GM12875 (cell line): ENCODE results near the gene UPB1.
"Not testable (repeated sequence)": the region's sequence is repeated elsewhere in the genome, so short reads cannot be mapped to it uniquely, and the experiment has no call there.

Source experiments
- H3K4me3 ChIP-seq: one replicate; pipeline ENCODE4 v1.5.1; 2011; ENCODE audit warnings: low read depth, low read length, control low read depth
- TF ChIP-seq, protein P1 (sequence below): IDR thresholded peaks from 2 replicates; pipeline ENCODE4 v1.5.1; 2011; ENCODE audit warnings: low read depth, mild to moderate bottlenecking, control low read depth, inconsistent platforms, low read length, moderate library complexity, borderline replicate concordance; ENCODE audit not compliant: insufficient read depth

Gene UPB1

DNA sequence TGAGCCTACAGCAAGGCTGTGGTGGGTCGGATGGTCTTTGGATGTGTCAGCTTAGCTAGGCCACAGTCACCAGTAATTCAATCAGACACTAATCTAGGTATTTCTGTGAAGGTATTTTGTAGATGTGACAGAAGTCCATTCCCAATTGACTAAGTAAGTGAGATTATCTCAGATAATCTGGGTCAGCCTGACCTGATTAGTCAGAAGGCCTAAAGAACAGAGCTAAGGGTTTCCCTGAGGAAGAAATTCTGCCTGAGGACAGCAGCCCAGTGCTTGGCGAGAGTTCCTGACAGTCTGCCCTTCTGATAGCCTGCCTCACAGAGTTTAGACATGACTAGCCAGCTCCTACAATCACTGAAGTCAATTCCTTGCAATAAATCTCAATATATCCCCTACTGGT lies 31.1 kb downstream of the UPB1 start:
- TF ChIP-seq, protein P1, sequence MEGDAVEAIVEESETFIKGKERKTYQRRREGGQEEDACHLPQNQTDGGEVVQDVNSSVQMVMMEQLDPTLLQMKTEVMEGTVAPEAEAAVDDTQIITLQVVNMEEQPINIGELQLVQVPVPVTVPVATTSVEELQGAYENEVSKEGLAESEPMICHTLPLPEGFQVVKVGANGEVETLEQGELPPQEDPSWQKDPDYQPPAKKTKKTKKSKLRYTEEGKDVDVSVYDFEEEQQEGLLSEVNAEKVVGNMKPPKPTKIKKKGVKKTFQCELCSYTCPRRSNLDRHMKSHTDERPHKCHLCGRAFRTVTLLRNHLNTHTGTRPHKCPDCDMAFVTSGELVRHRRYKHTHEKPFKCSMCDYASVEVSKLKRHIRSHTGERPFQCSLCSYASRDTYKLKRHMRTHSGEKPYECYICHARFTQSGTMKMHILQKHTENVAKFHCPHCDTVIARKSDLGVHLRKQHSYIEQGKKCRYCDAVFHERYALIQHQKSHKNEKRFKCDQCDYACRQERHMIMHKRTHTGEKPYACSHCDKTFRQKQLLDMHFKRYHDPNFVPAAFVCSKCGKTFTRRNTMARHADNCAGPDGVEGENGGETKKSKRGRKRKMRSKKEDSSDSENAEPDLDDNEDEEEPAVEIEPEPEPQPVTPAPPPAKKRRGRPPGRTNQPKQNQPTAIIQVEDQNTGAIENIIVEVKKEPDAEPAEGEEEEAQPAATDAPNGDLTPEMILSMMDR = no peak

DNA sequence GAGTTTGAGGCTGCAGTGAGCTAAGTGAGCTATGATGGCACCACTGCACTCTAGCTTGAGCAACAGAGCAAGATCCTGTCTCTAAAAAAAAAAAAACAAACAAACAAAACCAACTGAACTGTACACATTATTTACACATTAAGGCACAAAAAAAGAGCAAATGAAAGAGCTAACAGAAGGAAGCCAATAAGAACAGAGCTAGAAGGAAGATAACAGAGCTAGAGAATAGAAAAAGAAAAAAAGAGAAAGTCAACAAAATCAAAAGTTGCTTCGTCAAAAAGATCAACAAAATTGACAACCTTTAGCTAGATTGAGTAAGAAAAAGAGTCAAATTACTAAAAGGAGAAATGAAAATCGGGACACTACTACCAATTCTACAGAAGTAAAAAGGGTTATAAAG lies 34.8 kb downstream of the UPB1 start:
- H3K4me3 ChIP-seq = no peak overlapping the region
- TF ChIP-seq, protein P1 = no peak

More for the DNA sequence above, 31.1 kb downstream of the UPB1 start:
- no peak overlapping the region for H3K4me3 ChIP-seq

DNA sequence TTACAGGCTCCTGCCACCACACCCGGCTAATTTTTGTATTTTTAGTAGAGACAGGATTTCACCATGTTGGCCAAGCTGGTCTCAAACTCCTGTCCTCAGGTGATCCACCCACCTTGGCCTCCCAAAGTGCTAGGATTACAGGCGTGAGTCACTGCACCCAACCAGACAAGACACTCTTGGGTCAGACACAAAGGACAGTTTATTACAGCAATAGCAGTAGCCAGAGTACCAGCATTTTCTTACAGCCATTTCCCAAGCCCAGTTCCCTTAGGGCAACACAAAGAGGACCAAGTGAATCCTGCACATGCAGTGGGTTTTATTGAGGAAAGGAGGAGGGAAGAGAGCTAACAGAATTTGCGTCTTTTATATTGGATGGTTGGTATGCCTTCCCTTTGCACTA lies 35.8 kb downstream of the UPB1 start:
- not testable (repeated sequence) for H3K4me3 ChIP-seq

DNA sequence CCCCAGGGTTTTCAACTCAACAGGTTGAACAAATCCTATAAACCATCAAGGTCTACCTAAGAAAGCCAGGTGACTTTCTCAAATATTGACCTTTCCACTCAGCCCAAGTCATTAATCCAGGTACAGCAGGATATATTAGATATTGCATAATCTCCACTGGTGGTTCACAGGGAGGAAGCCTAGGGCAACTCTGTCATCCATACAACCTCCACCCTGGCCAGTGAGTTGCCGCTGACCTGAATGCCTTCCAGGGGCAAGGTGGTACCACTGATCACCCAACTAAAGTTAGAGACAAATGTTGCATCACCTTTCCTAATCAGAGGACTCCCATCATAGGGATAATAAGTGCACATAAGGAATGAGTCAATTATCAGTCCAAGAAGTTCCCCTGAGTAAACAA lies 36.9 kb downstream of the UPB1 start:
- H3K4me3 ChIP-seq = no peak overlapping the region
- TF ChIP-seq, protein P1 = no peak

DNA sequence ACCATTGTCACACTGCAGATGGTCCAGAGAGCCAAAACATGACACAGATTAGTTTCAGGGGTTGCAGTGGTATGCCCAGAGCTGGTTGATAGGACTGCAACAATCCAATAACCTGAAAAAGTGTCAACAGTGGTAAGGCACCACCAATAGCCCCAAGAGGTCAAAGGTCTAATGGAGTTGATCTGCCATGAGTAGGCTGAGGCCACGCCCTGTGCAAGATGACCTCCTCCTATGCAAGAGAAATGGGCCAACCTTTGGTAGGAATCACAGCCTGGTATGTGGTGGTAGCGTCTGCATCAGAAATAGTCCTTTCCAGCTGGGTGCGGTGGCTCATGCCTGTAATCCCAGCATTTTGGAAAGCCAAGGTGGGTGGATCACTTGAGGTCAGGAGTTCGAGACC lies 40.2 kb downstream of the UPB1 start:
- TF ChIP-seq, protein P1 = no peak
- H3K4me3 ChIP-seq = no peak overlapping the region

DNA sequence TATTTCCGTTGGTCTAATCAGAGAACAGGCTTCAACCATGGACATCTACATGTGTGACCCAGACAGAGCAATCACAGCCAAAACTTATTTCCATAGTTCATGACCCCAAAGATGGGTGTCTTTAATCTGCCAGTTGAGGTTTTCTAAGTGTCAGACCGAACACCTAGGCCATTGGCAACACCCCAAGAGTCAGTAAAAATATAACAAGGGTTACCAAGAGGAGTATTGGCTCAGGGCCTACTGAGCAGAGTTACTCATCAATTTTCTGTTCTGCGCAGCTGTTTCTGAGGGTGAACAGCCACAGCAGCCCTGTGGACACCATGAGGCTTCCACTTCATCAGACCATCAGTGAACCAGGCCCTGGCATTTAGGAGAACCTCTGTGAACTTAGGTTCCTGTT lies 41.0 kb downstream of the UPB1 start:
- TF ChIP-seq, protein P1 = no peak
- no peak overlapping the region for H3K4me3 ChIP-seq

DNA sequence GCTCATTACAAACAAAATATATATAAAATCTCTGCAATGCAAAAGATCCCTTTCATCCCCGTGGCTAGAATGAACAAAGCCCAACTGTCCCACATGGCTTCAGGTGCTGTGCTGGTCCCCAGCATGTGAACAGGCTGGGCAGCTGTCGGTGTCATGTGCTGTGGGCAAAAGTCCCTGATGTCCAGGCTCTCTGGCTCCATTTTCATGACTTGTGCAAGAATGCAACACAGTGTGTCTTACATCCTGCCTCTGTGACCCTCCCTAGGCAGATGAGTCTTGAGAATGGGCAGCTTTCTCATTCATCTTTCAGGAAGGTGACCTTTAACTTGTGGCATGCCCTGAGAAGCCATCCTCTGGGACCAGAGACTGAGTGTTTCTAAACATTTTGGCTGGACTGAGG lies 45.3 kb downstream of the UPB1 start:
- no peak overlapping the region for H3K4me3 ChIP-seq
- TF ChIP-seq, protein P1 = no peak

DNA sequence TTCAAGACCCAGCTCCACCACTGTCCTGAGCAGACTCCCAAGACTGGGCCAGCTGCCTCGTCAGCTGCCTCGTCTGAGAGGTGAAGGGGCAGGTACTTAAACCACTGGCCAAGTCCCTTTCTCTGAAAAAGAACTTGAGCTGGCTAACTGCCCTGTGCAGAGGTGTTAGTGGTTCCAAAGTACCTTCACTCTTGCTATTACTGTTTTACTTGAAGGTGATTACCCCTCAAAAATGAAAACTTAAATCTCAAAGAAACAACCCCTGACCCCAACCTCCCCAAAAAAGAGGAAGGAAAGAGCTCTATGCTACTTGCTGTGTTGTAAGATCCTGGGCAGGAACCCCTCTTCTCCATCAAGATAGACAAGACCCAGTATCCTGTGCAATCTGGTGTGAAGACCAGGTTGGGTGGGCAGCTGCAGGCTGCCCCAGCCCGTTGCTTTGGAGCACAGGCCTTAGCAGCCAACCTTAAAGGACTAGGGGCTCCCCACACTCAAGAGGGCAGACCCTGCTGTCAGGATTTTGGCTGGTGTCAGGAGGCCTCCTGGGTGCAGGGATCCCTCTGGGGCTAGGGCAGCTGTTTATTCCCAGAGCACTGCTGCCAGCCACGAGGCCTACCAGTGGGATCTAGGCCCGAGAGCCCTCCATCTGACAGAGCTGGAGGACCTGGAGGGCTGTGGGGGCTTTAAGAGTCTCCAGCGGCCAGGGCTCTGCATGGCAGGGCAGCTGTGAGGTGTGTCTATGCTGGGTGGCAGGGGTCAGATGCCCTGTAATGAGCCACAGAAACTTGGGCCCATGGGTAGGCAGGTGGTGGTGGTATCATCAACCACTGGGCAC lies 46.8 kb downstream of the UPB1 start:
- TF ChIP-seq, protein P1 = no peak
- no peak overlapping the region for H3K4me3 ChIP-seq
